Activated naive CD4-positive, alpha-beta T cell treated with anti-CD3 and anti-CD28 coated beads, Interleukin-2, amount 50 U/mL, for 24 hours (primary cell): Measurements from ENCODE around the gene SH3BGRL3.
"Not testable (repeated sequence)": the region's sequence is repeated elsewhere in the genome, so short reads cannot be mapped to it uniquely, and the experiment has no call there.

Experiments used
- H3K27ac Mint-ChIP-seq: one replicate; pipeline ENCODE4 v1.8.0; 2021; ENCODE audit warnings: mild to moderate bottlenecking, mixed read lengths
- H3K27me3 Mint-ChIP-seq: one replicate; pipeline ENCODE4 v1.8.0; 2021; ENCODE audit warnings: mixed read lengths
- H3K36me3 Mint-ChIP-seq: one replicate; pipeline ENCODE4 v1.8.0; 2021; ENCODE audit warnings: mixed read lengths
- H3K4me1 Mint-ChIP-seq: one replicate; pipeline ENCODE4 v1.8.0; 2021; ENCODE audit warnings: mixed read lengths
- H3K4me3 Mint-ChIP-seq: one replicate; pipeline ENCODE4 v1.8.0; 2021; ENCODE audit warnings: mild to moderate bottlenecking, mixed read lengths
- H3K9me3 Mint-ChIP-seq: one replicate; pipeline ENCODE4 v1.8.0; 2021; ENCODE audit warnings: mixed read lengths

The SH3BGRL3 gene

GRCh38 chr1:26293911-26294463 is 14.1 kb downstream of the SH3BGRL3 start:
- Mint-ChIP-seq H3K4me3 (no peak overlapping the region), H3K36me3 (no peaks in the 10 kb centered on the region), H3K4me1 (peaks cover 62% of the 10 kb centered on the region), H3K27me3 (no peaks in the 10 kb centered on the region), H3K9me3 (no peaks in the 10 kb centered on the region), H3K27ac (no peak overlapping the region)

GRCh38 chr1:26295194-26296138 is 15.6 kb downstream of the SH3BGRL3 start:
- no peaks in the 10 kb centered on the region for H3K27me3 Mint-ChIP-seq
- peaks cover 60% of the 10 kb centered on the region for H3K4me1 Mint-ChIP-seq
- no peak overlapping the region for H3K4me3 Mint-ChIP-seq
- no peaks in the 10 kb centered on the region for H3K9me3 Mint-ChIP-seq
- H3K27ac Mint-ChIP-seq, result peak overlapping the region; percentile 87
- H3K36me3 Mint-ChIP-seq, result no peaks in the 10 kb centered on the region

GRCh38 chr1:26296340-26297056 is 16.6 kb downstream of the SH3BGRL3 start:
- Mint-ChIP-seq H3K27ac (no peak overlapping the region), H3K4me3 (no peak overlapping the region), H3K9me3 (no peaks in the 10 kb centered on the region), H3K36me3 (no peaks in the 10 kb centered on the region), H3K27me3 (no peaks in the 10 kb centered on the region), H3K4me1 (peaks cover 54% of the 10 kb centered on the region)

- Mint-ChIP-seq H3K9me3 (no peaks in the 10 kb centered on the region), H3K36me3 (no peaks in the 10 kb centered on the region)
These were observed 17.3 kb downstream of the SH3BGRL3 start for GRCh38 chr1:26297057-26297790.

GRCh38 chr1:26297791-26298124 is 17.9 kb downstream of the SH3BGRL3 start:
- Mint-ChIP-seq H3K27me3 (no peaks in the 10 kb centered on the region), H3K36me3 (no peaks in the 10 kb centered on the region), H3K9me3 (no peaks in the 10 kb centered on the region), H3K27ac (no peak overlapping the region), H3K4me1 (peaks cover 42% of the 10 kb centered on the region), H3K4me3 (no peak overlapping the region)

More at GRCh38 chr1:26297057-26297790, 17.3 kb downstream of the SH3BGRL3 start:
- Mint-ChIP-seq H3K4me3 (no peak overlapping the region), H3K27me3 (no peaks in the 10 kb centered on the region), H3K4me1 (peaks cover 47% of the 10 kb centered on the region), H3K27ac (no peak overlapping the region)

GRCh38 chr1:26300578-26301275 is 20.8 kb downstream of the SH3BGRL3 start:
- Mint-ChIP-seq H3K4me3 (no peak overlapping the region), H3K36me3 (no peaks in the 10 kb centered on the region), H3K4me1 (peaks cover 34% of the 10 kb centered on the region), H3K27ac (no peak overlapping the region), H3K9me3 (no peaks in the 10 kb centered on the region), H3K27me3 (no peaks in the 10 kb centered on the region)

GRCh38 chr1:26302733-26303405 is 23.0 kb downstream of the SH3BGRL3 start:
- Mint-ChIP-seq H3K4me3 (no peak overlapping the region), H3K27me3 (no peaks in the 10 kb centered on the region), H3K27ac (no peak overlapping the region), H3K36me3 (no peaks in the 10 kb centered on the region), H3K9me3 (no peaks in the 10 kb centered on the region), H3K4me1 (peaks cover 45% of the 10 kb centered on the region)

- Mint-ChIP-seq H3K9me3 (no peaks in the 10 kb centered on the region), H3K27ac (peak overlapping the region; percentile 98), H3K27me3 (no peaks in the 10 kb centered on the region), H3K4me1 (peaks cover 35% of the 10 kb centered on the region), H3K36me3 (no peaks in the 10 kb centered on the region), H3K4me3 (peak overlapping the region; percentile 100)
These were observed 25.9 kb downstream of the SH3BGRL3 start for GRCh38 chr1:26305667-26306289.

- no peaks in the 10 kb centered on the region for H3K27me3 Mint-ChIP-seq
- peak within 1 kb of the TSS; percentile 100 for H3K4me3 Mint-ChIP-seq
- H3K9me3 Mint-ChIP-seq, result no peaks in the 10 kb centered on the region
- peak within 1 kb of the TSS; percentile 98 for H3K27ac Mint-ChIP-seq
- no peaks in the 10 kb centered on the region for H3K36me3 Mint-ChIP-seq
- H3K4me1 Mint-ChIP-seq, result peaks cover 34% of the 10 kb centered on the region
These were observed 26.7 kb downstream of the SH3BGRL3 start, which contains the start of gene UBXN11 for GRCh38 chr1:26306290-26307229. Gene UBXN11 (minus strand): TSS chr1:26306636. CDS start chr1:26302883, 3,753 bp downstream.

- H3K9me3 Mint-ChIP-seq, result no peaks in the 10 kb centered on the region
- peaks cover 40% of the 10 kb centered on the region for H3K4me1 Mint-ChIP-seq
- no peaks in the 10 kb centered on the region for H3K27me3 Mint-ChIP-seq
- peak overlapping the region; percentile 98 for H3K27ac Mint-ChIP-seq
- H3K36me3 Mint-ChIP-seq, result no peaks in the 10 kb centered on the region
- H3K4me3 Mint-ChIP-seq, result peak overlapping the region; percentile 100
These were observed 27.5 kb downstream of the SH3BGRL3 start for GRCh38 chr1:26307363-26307781.

- not testable (repeated sequence) for H3K27me3 Mint-ChIP-seq, H3K36me3 Mint-ChIP-seq, H3K9me3 Mint-ChIP-seq
- peak overlapping the region; percentile 100 for H3K4me3 Mint-ChIP-seq
- peak overlapping the region; percentile 94 for H3K27ac Mint-ChIP-seq
- H3K4me1 Mint-ChIP-seq, result peaks cover 44% of the 10 kb centered on the region
These were observed 28.3 kb downstream of the SH3BGRL3 start for GRCh38 chr1:26307966-26308899.

GRCh38 chr1:26314501-26314900 is 34.6 kb downstream of the SH3BGRL3 start:
- H3K27ac Mint-ChIP-seq, result peak overlapping the region; percentile 62
- H3K9me3 Mint-ChIP-seq, result no peaks in the 10 kb centered on the region
- H3K27me3 Mint-ChIP-seq, result no peaks in the 10 kb centered on the region
- no peak overlapping the region for H3K4me3 Mint-ChIP-seq
- no peaks in the 10 kb centered on the region for H3K36me3 Mint-ChIP-seq
- peaks cover 60% of the 10 kb centered on the region for H3K4me1 Mint-ChIP-seq
